CD14-positive monocyte (primary cell): ENCODE results near the gene EEF1AKMT3. TPM values are rescaled to one million over a fixed set of nuclear protein-coding genes. Genes with fewer than 3 reads are reported as not detected.

ENCODE experiments used
- DNase-seq, 3 donors: peaks; one replicate each; pipeline ENCODE4 v3.0.0-alpha.2; 2011 to 2022
- H2AFZ ChIP-seq: 2 replicates; pipeline ENCODE4 v1.6.0; 2012; ENCODE audit warnings: mild to moderate bottlenecking, low read depth, low read length, inconsistent platforms; ENCODE audit not compliant: insufficient read depth, poor library complexity, severe bottlenecking
- H3K27ac ChIP-seq, 2 donors: 1 replicate in 1 of 2; 2 replicates in 1 of 2; pipeline ENCODE4 v1.5.1; 2012 to 2013; ENCODE audit warnings: low read length in 2 of 2, control low read depth in 1 of 2, inconsistent platforms in 1 of 2, low read depth in 1 of 2, mild to moderate bottlenecking in 1 of 2
- H3K27me3 ChIP-seq, 2 donors: one replicate each; pipeline versions ENCODE4 v1.6.0 to v1.6.1; 2011 to 2013; ENCODE audit warnings: low read length in 2 of 2; ENCODE audit not compliant: control insufficient read depth in 2 of 2, insufficient read depth in 2 of 2
- H3K36me3 ChIP-seq, 2 donors: replicated peaks in 1 of 2; 1 replicate in 1 of 2; 2 replicates in 1 of 2; pipeline versions ENCODE4 v1.5.1 to v1.6.1; 2012 to 2013; ENCODE audit warnings: low read length in 2 of 2, control low read depth in 1 of 2, inconsistent platforms in 1 of 2, mild to moderate bottlenecking in 1 of 2; ENCODE audit not compliant: insufficient read depth in 2 of 2, control insufficient read depth in 1 of 2
- H3K4me1 ChIP-seq, 2 donors: 1 replicate in 1 of 2; 2 replicates in 1 of 2; pipeline versions ENCODE4 v1.5.1 to v1.6.1; 2012 to 2013; ENCODE audit warnings: low read length in 2 of 2, control low read depth in 1 of 2, inconsistent platforms in 1 of 2, mild to moderate bottlenecking in 1 of 2, moderate library complexity in 1 of 2; ENCODE audit not compliant: insufficient read depth in 2 of 2, control insufficient read depth in 1 of 2
- H3K4me2 ChIP-seq: replicated peaks from 2 replicates; pipeline ENCODE3; 2012; ENCODE audit warnings: low read length, moderate library complexity, mild to moderate bottlenecking; ENCODE audit not compliant: poor library complexity, severe bottlenecking; ENCODE audit errors: extremely low read depth
- H3K4me3 ChIP-seq, 3 experiments: fragments of 200-600 bp in 1 of 3; sonication (generic) in 1 of 3; replicated peaks in 1 of 3; 1 replicate in 2 of 3; 2 replicates in 1 of 3; pipeline ENCODE4 v1.5.1; 2011 to 2013; ENCODE audit warnings: low read length in 3 of 3, mild to moderate bottlenecking in 3 of 3, control low read depth in 2 of 3, low read depth in 2 of 3, inconsistent platforms in 1 of 3, moderate library complexity in 1 of 3
- H3K79me2 ChIP-seq: 2 replicates; pipeline ENCODE4 v1.6.0; 2012; ENCODE audit warnings: mild to moderate bottlenecking, control low read depth, inconsistent platforms, low read length, moderate library complexity; ENCODE audit not compliant: insufficient read depth
- H3K9ac ChIP-seq: 2 replicates; pipeline ENCODE4 v1.6.0; 2017; ENCODE audit warnings: low read length, mild to moderate bottlenecking; ENCODE audit not compliant: insufficient read depth, poor library complexity, severe bottlenecking
- H3K9me3 ChIP-seq, 2 donors: replicated peaks in 1 of 2; 1 replicate in 1 of 2; 2 replicates in 1 of 2; pipeline versions ENCODE4 v1.5.1 to v1.6.1; 2012 to 2013; ENCODE audit warnings: low read length in 2 of 2, control low read depth in 1 of 2; ENCODE audit not compliant: control insufficient read depth in 1 of 2, insufficient read depth in 1 of 2
- H4K20me1 ChIP-seq: 2 replicates; pipeline ENCODE4 v1.6.0; 2012; ENCODE audit warnings: mild to moderate bottlenecking, low read length, control low read depth, moderate library complexity; ENCODE audit not compliant: insufficient read depth
- H3K27ac Mint-ChIP-seq, 7 donors: one replicate each; pipeline ENCODE4 v1.8.0; 2020; ENCODE audit warnings: mild to moderate bottlenecking in 7 of 7, mixed read lengths in 7 of 7, moderate library complexity in 6 of 7, inconsistent platforms in 2 of 7
- H3K27me3 Mint-ChIP-seq, 3 donors: one replicate each; pipeline ENCODE4 v1.8.0; 2021 to 2022; ENCODE audit warnings: low read depth in 3 of 3, mild to moderate bottlenecking in 3 of 3, mixed read lengths in 3 of 3, moderate library complexity in 3 of 3, inconsistent platforms in 1 of 3
- H3K36me3 Mint-ChIP-seq, 2 donors: one replicate each; pipeline ENCODE4 v1.8.0; 2020; ENCODE audit warnings: mixed read lengths in 2 of 2, inconsistent platforms in 1 of 2, mild to moderate bottlenecking in 1 of 2
- H3K4me1 Mint-ChIP-seq: one replicate; pipeline ENCODE4 v1.8.0; 2020; ENCODE audit warnings: mild to moderate bottlenecking, mixed read lengths
- H3K4me3 Mint-ChIP-seq, 2 donors: one replicate each; pipeline ENCODE4 v1.8.0; 2020; ENCODE audit warnings: mild to moderate bottlenecking in 2 of 2, mixed read lengths in 2 of 2, moderate library complexity in 1 of 2
- H3K9me3 Mint-ChIP-seq, 7 donors: one replicate each; pipeline ENCODE4 v1.8.0; 2020 to 2022; ENCODE audit warnings: mixed read lengths in 7 of 7, mild to moderate bottlenecking in 6 of 7, moderate library complexity in 6 of 7, inconsistent platforms in 2 of 7
- CTCF ChIP-seq: fragments of 200-600 bp; IDR thresholded peaks from one replicate; pipeline ENCODE4 v1.8.0; 2022; ENCODE audit warnings: antibody characterized with exemption, mild to moderate bottlenecking
- WGBS: methylation state at CpG from one replicate; pipeline ENCODE4 v1.1.5; 2013; ENCODE audit warnings: missing lambda C conversion rate; ENCODE audit not compliant: insufficient coverage; 5-methylcytosine and 5-hydroxymethylcytosine counted together
- intact Hi-C, 2 donors: fragments of 100-400 bp; cut with micrococcal nuclease; formaldehyde crosslinking; loops; one replicate each; pipeline versions ENCODE4 v1.15.0 to v1.15.1; 2023
- polyA plus RNA-seq, 3 donors: library from polyadenylated mRNA; depleted of rRNA in 1 of 3; unstranded in 2 of 3; stranded (reverse) in 1 of 3; fragments of 300-500 nt in 2 of 3; fragments of >200 nt in 1 of 3; fragmentation: Illumina TruSeq in 2 of 3; gene quantifications; 1 replicate in 2 of 3; 2 replicates in 1 of 3; pipeline ENCODE4 v1.2.3, GENCODE V29; 2012 to 2021
- small RNA-seq: library from RNA; depleted of rRNA; stranded (forward); fragments of <200 nt; gene quantifications from one replicate; pipeline ENCODE3, GENCODE V24; 2012; ENCODE audit warnings: low read depth; ENCODE audit not compliant: insufficient read length

The EEF1AKMT3 gene
- polyA plus RNA-seq, 3 donors, result 3.4 to 4.2 (median 3.4) TPM

- Histone ChIP-seq H3K4me3 (no peak overlapping the region), H2AFZ (no peak overlapping the region), H3K36me3 (peaks cover 52 to 60% of the 10 kb centered on the region in 2 donors), H3K27me3 (no peaks in the 10 kb centered on the region), H3K4me2 (no peak overlapping the region), H3K79me2 (peaks cover 75% of the 10 kb centered on the region), H3K9me3 (no peaks in the 10 kb centered on the region), H3K9ac (no peak overlapping the region), H3K27ac (peak overlapping the region in 1 of 2 donors; percentile 6), H4K20me1 (peaks cover 100% of the 10 kb centered on the region), H3K4me1 (peaks cover 37 to 44% of the 10 kb centered on the region in 2 donors)
- Mint-ChIP-seq H3K27me3 (peaks cover 0 to 3% (median 0%) of the 10 kb centered on the region in 3 donors), H3K27ac (peak overlapping the region in 3 of 7 donors; percentile 26 to 76 (median 26)), H3K4me3 (no peak overlapping the region), H3K36me3 (peaks cover 55 to 62% of the 10 kb centered on the region in 2 donors), H3K4me1 (peaks cover 45% of the 10 kb centered on the region), H3K9me3 (no peaks in the 10 kb centered on the region)
- DNase-seq, result no peak
- 100% methylated on average over 1 of the region's 10 CpGs for WGBS
- no peak for TF ChIP-seq CTCF
- intact Hi-C loops, result no loop called here
Measured at GRCh38 chr12:57829025-57829777, 56.8 kb downstream of the EEF1AKMT3 start.

- Mint-ChIP-seq H3K36me3 (peaks cover 43 to 50% of the 10 kb centered on the region in 2 donors), H3K4me3 (no peak overlapping the region), H3K4me1 (peaks cover 57% of the 10 kb centered on the region), H3K27me3 (peaks cover 0 to 3% (median 0%) of the 10 kb centered on the region in 3 donors), H3K27ac (peak overlapping the region in 2 of 7 donors; percentile 37 to 61), H3K9me3 (no peaks in the 10 kb centered on the region)
- intact Hi-C loops, result loop anchor here in 1 of 2 donors (2.0 kb wide), 1 partner anchor 74 kb away; no protein-coding TSS in a partner anchor
- no peak for TF ChIP-seq CTCF
- Histone ChIP-seq H2AFZ (no peak overlapping the region), H3K79me2 (peaks cover 87% of the 10 kb centered on the region), H3K27ac (no peak overlapping the region), H3K9ac (no peak overlapping the region), H3K27me3 (no peaks in the 10 kb centered on the region), H3K4me3 (no peak overlapping the region), H3K36me3 (peaks cover 40 to 49% of the 10 kb centered on the region in 2 donors), H3K4me2 (no peak overlapping the region), H3K9me3 (no peaks in the 10 kb centered on the region), H3K4me1 (peaks cover 49 to 56% of the 10 kb centered on the region in 2 donors), H4K20me1 (peaks cover 100% of the 10 kb centered on the region)
- no peak for DNase-seq
- WGBS, result no CpG with 5 or more reads among the region's 2 CpGs
Measured at GRCh38 chr12:57830393-57830792, 58.0 kb downstream of the EEF1AKMT3 start.

Small RNA genes lying within 50 kb of the gene (small RNA-seq; reads per million reads assigned to genes)
- gene MIR26A2, result 2.6 reads per million, percentile 13 among the genes with 10 or more reads in this experiment
- not detected for gene RNU6-1083P

Other genes starting within 250 kb of the EEF1AKMT3 start
- gene MBD6, start 249.8 kb upstream of the EEF1AKMT3 start, polyA plus RNA-seq, result 10 to 100 TPM in 1 of 3 donors, 1 to 10 TPM in 2; 2.4 to 47.7 (median 2.6) TPM
- 10 to 100 TPM; 72.8 to 94.5 (median 82.2) TPM for gene DCTN2, start 225.4 kb upstream of the EEF1AKMT3 start, polyA plus RNA-seq
- gene KIF5A, start 222.6 kb upstream of the EEF1AKMT3 start, polyA plus RNA-seq, result under 1 TPM in 1 of 3 donors, not detected in 2; 0.01 TPM
- gene PIP4K2C, start 181.4 kb upstream of the EEF1AKMT3 start, polyA plus RNA-seq, result 10 to 100 TPM; 12.3 to 18.6 (median 16.9) TPM
- gene DTX3, start 167.8 kb upstream of the EEF1AKMT3 start, polyA plus RNA-seq, result 1 to 10 TPM in 1 of 3 donors, under 1 TPM in 1, not detected in 1; 0.08 to 1.3 TPM
- gene ARHGEF25, start 161.2 kb upstream of the EEF1AKMT3 start, polyA plus RNA-seq, result not detected
- not detected for gene B4GALNT1, start 139.4 kb upstream of the EEF1AKMT3 start, polyA plus RNA-seq
- 100 to 1,000 TPM in 2 of 3 donors, 10 to 100 TPM in 1; 90.9 to 484 (median 128) TPM for gene OS9, start 78.5 kb upstream of the EEF1AKMT3 start, polyA plus RNA-seq
- gene AGAP2, start 33.9 kb upstream of the EEF1AKMT3 start, polyA plus RNA-seq, result 1 to 10 TPM in 1 of 3 donors, under 1 TPM in 2; 0.20 to 3.4 (median 0.65) TPM
- gene TSPAN31, start 27.6 kb upstream of the EEF1AKMT3 start, polyA plus RNA-seq, result 10 to 100 TPM; 20.6 to 48.1 (median 43.0) TPM
- 10 to 100 TPM; 26.2 to 38.4 (median 27.4) TPM for gene CDK4, start 20.3 kb upstream of the EEF1AKMT3 start, polyA plus RNA-seq
- 1 to 10 TPM in 1 of 3 donors, under 1 TPM in 2; 0.14 to 9.5 (median 0.23) TPM for gene MARCHF9, start 17.5 kb upstream of the EEF1AKMT3 start, polyA plus RNA-seq
- under 1 TPM in 1 of 3 donors, not detected in 2; 0.81 TPM for gene CYP27B1, start 5.5 kb upstream of the EEF1AKMT3 start, polyA plus RNA-seq
- gene METTL1, start 509 bp upstream of the EEF1AKMT3 start, polyA plus RNA-seq, result 1 to 10 TPM; 3.4 to 5.0 (median 3.7) TPM
- 10 to 100 TPM in 2 of 3 donors, 1 to 10 TPM in 1; 4.5 to 22.6 (median 21.8) TPM for gene TSFM, start 10.2 kb downstream of the EEF1AKMT3 start, polyA plus RNA-seq
- 1 to 10 TPM in 1 of 3 donors, under 1 TPM in 1, not detected in 1; 0.11 to 7.2 TPM for gene AVIL, start 46.1 kb downstream of the EEF1AKMT3 start, polyA plus RNA-seq
- 100 to 1,000 TPM in 1 of 3 donors, 10 to 100 TPM in 2; 59.1 to 148 (median 70.2) TPM for gene CTDSP2, start 74.1 kb downstream of the EEF1AKMT3 start, polyA plus RNA-seq
- gene ATP23, start 169.0 kb downstream of the EEF1AKMT3 start, polyA plus RNA-seq, result 10 to 100 TPM; 12.4 to 27.5 (median 24.8) TPM